Prostate gland (tissue), 2 donors: ENCODE results near the gene ALDH4A1.

ENCODE experiments used
- POLR2A ChIP-seq: fragments of 450-650 bp; IDR thresholded peaks from one replicate; pipeline ENCODE4 v1.6.1; 2016; ENCODE audit warnings: antibody characterized with exemption, mild to moderate bottlenecking
- TF ChIP-seq, protein P1 (sequence below), 4 experiments: fragments of 200-600 bp in 2 of 4; fragments of 450-650 bp in 2 of 4; sonication (generic) in 2 of 4; IDR thresholded peaks; 1 replicate in 3 of 4; 2 replicates in 1 of 4; pipeline ENCODE4 v1.5.1; 2016 to 2019; ENCODE audit warnings: antibody characterized with exemption in 4 of 4, mild to moderate bottlenecking in 2 of 4, moderate library complexity in 2 of 4

DNA sequence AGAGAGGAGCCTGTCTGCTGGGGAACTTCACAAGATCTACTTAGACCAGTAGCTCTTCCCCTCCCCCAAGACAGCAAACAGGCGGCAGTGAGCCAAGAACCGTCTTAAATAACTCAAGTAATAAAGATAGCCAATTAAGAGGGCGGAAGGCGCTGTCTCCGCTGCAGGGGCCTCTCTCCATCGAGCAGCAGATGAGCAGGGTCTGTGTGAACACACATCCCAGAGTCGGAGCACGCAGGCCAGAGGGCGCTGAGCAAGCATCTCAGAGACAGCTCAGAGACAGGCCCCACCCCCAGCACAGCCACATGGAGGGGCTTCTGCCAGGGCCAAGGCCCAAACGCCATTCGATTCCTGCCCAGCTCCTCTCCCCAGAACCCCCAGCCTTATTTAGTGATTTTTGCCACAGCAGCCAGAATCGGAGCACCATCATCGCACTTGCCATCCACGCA, 43.1 kb upstream of the ALDH4A1 start:
- TF ChIP-seq, protein P1, sequence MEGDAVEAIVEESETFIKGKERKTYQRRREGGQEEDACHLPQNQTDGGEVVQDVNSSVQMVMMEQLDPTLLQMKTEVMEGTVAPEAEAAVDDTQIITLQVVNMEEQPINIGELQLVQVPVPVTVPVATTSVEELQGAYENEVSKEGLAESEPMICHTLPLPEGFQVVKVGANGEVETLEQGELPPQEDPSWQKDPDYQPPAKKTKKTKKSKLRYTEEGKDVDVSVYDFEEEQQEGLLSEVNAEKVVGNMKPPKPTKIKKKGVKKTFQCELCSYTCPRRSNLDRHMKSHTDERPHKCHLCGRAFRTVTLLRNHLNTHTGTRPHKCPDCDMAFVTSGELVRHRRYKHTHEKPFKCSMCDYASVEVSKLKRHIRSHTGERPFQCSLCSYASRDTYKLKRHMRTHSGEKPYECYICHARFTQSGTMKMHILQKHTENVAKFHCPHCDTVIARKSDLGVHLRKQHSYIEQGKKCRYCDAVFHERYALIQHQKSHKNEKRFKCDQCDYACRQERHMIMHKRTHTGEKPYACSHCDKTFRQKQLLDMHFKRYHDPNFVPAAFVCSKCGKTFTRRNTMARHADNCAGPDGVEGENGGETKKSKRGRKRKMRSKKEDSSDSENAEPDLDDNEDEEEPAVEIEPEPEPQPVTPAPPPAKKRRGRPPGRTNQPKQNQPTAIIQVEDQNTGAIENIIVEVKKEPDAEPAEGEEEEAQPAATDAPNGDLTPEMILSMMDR (IDR thresholded peaks at IDR 0.05): no peak
- no peak for TF ChIP-seq POLR2A
